Aorta (tissue), 5 donors: ENCODE measurements around the gene BRSK1. TPM values are rescaled to one million over a fixed set of nuclear protein-coding genes. Genes with fewer than 3 reads are reported as not detected.

Experiments used
- ATAC-seq: fragments of 200-7000 bp; cut with Tn5 transposase; one replicate; pipeline ENCODE4 v1.9.1; 2022; ENCODE audit warnings: moderate library complexity; ENCODE audit not compliant: low FRiP score
- DNase-seq, 2 donors: peaks; one replicate each; pipeline ENCODE4 v3.0.0-alpha.2; 2020
- H3K27ac ChIP-seq, 2 donors: one replicate each; pipeline ENCODE4 v1.5.1; 2013; ENCODE audit warnings: low read length in 2 of 2, mild to moderate bottlenecking in 2 of 2, moderate library complexity in 2 of 2, control low read depth in 1 of 2, inconsistent platforms in 1 of 2, low read depth in 1 of 2
- H3K27me3 ChIP-seq, 2 donors: one replicate each; pipeline ENCODE4 v1.6.1; 2013; ENCODE audit warnings: control low read depth in 1 of 2, low read length in 1 of 2, mild to moderate bottlenecking in 1 of 2, moderate library complexity in 1 of 2; ENCODE audit not compliant: insufficient read depth in 2 of 2, control insufficient read depth in 1 of 2
- H3K36me3 ChIP-seq, 2 donors: one replicate each; pipeline ENCODE4 v1.6.1; 2013; ENCODE audit warnings: control low read depth in 1 of 2, low read length in 1 of 2, mild to moderate bottlenecking in 1 of 2; ENCODE audit not compliant: insufficient read depth in 2 of 2, control insufficient read depth in 1 of 2
- H3K4me1 ChIP-seq, 2 donors: one replicate each; pipeline ENCODE4 v1.6.1; 2013; ENCODE audit warnings: low read length in 2 of 2, control low read depth in 1 of 2, mild to moderate bottlenecking in 1 of 2, moderate library complexity in 1 of 2; ENCODE audit not compliant: insufficient read depth in 2 of 2, control insufficient read depth in 1 of 2
- H3K4me3 ChIP-seq, 2 donors: one replicate each; pipeline ENCODE4 v1.5.1; 2013; ENCODE audit warnings: low read length in 2 of 2, control low read depth in 1 of 2, mild to moderate bottlenecking in 1 of 2
- H3K9me3 ChIP-seq: one replicate; pipeline ENCODE4 v1.6.1; 2013; ENCODE audit warnings: mild to moderate bottlenecking, low read length; ENCODE audit not compliant: control insufficient read depth
- WGBS, 2 donors: extraction: QIAGEN DNeasy Blood & Tissue Kit; methylation state at CpG; one replicate each; pipeline ENCODE4 v1.1.7; 2013; 5-methylcytosine and 5-hydroxymethylcytosine counted together
- intact Hi-C, 2 donors: fragments of 100-400 bp; cut with DNase I; formaldehyde crosslinking; loops; one replicate each; pipeline versions ENCODE4 v1.14.2 to v1.15.0; 2022
- polyA plus RNA-seq, 2 donors: library from polyadenylated mRNA; stranded (reverse); fragments of 200-250 nt; gene quantifications; one replicate each; pipeline ENCODE4 v1.2.3, GENCODE V29; 2013
- total RNA-seq, 2 donors: library from RNA; stranded (reverse); fragmentation: NEBNext Ultra II Directional; extraction: Animal tissue kit (Norgen Biotek cat#: 25700); gene quantifications; one replicate each; pipeline ENCODE4 v1.2.1, GENCODE V29; 2021
- donor health status: healthy with polysubstance abuse.
- donor health status: Bipolar disorder and iron deficiency.
- donor health status: DM: no; HTN: no; CAD: no.
- donor health status: DM: no; HTN: no; CAD: no.
- donor health status: DM: yes; HTN: yes; CAD: no.

BRSK1 gene
- total and polyA plus RNA-seq, 4 donors: 4.8 to 25.1 (median 16.3) TPM

- DNase-seq (no peak), ATAC-seq (no peak)
- H3K27ac ChIP-seq: no peak overlapping the region
- WGBS, 2 donors: 98 to 99% methylated on average over 3 of the region's 3 CpGs
- H3K4me3 ChIP-seq: no peak overlapping the region
- peaks cover 0 to 2% of the 10 kb centered on the region in 2 donors for H3K36me3 ChIP-seq
- intact Hi-C loops: no loop called here
- H3K4me1 ChIP-seq: no peaks in the 10 kb centered on the region
- H3K9me3 ChIP-seq: no peaks in the 10 kb centered on the region
- H3K27me3 ChIP-seq: no peaks in the 10 kb centered on the region
Observed at GRCh38 chr19:55266404-55266803, 17.4 kb upstream of the BRSK1 start.

GRCh38 chr19:55266840-55267239, 17.0 kb upstream of the BRSK1 start:
- intact Hi-C loops: no loop called here
- Histone ChIP-seq H3K4me1 (no peaks in the 10 kb centered on the region), H3K36me3 (peaks cover 0 to 2% of the 10 kb centered on the region in 2 donors), H3K9me3 (no peaks in the 10 kb centered on the region), H3K27me3 (no peaks in the 10 kb centered on the region), H3K27ac (no peak overlapping the region), H3K4me3 (no peak overlapping the region)
- 96% methylated on average over 4 of the region's 4 CpGs for WGBS, 2 donors
- ATAC-seq (no peak), DNase-seq (no peak)

GRCh38 chr19:55269299-55269698, 14.5 kb upstream of the BRSK1 start:
- Histone ChIP-seq H3K4me3 (no peak overlapping the region), H3K36me3 (peaks cover 0 to 2% of the 10 kb centered on the region in 2 donors), H3K9me3 (no peaks in the 10 kb centered on the region), H3K27me3 (no peaks in the 10 kb centered on the region), H3K27ac (no peak overlapping the region), H3K4me1 (no peaks in the 10 kb centered on the region)
- ATAC-seq (no peak), DNase-seq (no peak)
- WGBS, 2 donors: 60 to 61% methylated on average over 8 of the region's 8 CpGs
- intact Hi-C loops: no loop called here

- no peak for ATAC-seq
- intact Hi-C loops: no loop called here
- Histone ChIP-seq H3K27ac (no peak overlapping the region), H3K4me3 (no peak overlapping the region), H3K27me3 (no peaks in the 10 kb centered on the region), H3K36me3 (peaks cover 0 to 2% of the 10 kb centered on the region in 2 donors), H3K4me1 (no peaks in the 10 kb centered on the region), H3K9me3 (no peaks in the 10 kb centered on the region)
- WGBS, 2 donors: 92 to 94% methylated on average over 25 of the region's 25 CpGs
- DNase-seq: no peak
Observed at GRCh38 chr19:55270172-55270942, 13.4 kb upstream of the BRSK1 start.

- peaks cover 0 to 2% of the 10 kb centered on the region in 2 donors for H3K36me3 ChIP-seq
- WGBS, 2 donors: 93% methylated on average over 18 of the region's 18 CpGs
- H3K9me3 ChIP-seq: no peaks in the 10 kb centered on the region
- no peaks in the 10 kb centered on the region for H3K27me3 ChIP-seq
- H3K4me1 ChIP-seq: no peaks in the 10 kb centered on the region
- no peak overlapping the region for H3K4me3 ChIP-seq
- DNase-seq: no peak
- no peak for ATAC-seq
- intact Hi-C loops: no loop called here
- no peak overlapping the region for H3K27ac ChIP-seq
Observed at GRCh38 chr19:55272142-55272541, 11.7 kb upstream of the BRSK1 start.

GRCh38 chr19:55273978-55274707, 9.7 kb upstream of the BRSK1 start:
- 93 to 95% methylated on average over 36 of the region's 36 CpGs for WGBS, 2 donors
- intact Hi-C loops: no loop called here
- no peaks in the 10 kb centered on the region for H3K9me3 ChIP-seq
- no peak overlapping the region for H3K27ac ChIP-seq
- no peaks in the 10 kb centered on the region for H3K4me1 ChIP-seq
- H3K4me3 ChIP-seq: no peak overlapping the region
- peaks cover 0 to 2% of the 10 kb centered on the region in 2 donors for H3K36me3 ChIP-seq
- no peak for ATAC-seq
- DNase-seq: no peak
- H3K27me3 ChIP-seq: no peaks in the 10 kb centered on the region

- no peaks in the 10 kb centered on the region for H3K36me3 ChIP-seq
- H3K27ac ChIP-seq: no peak overlapping the region
- H3K4me1 ChIP-seq: no peaks in the 10 kb centered on the region
- intact Hi-C loops: no loop called here
- ATAC-seq: no peak
- 81% methylated on average over 17 of the region's 17 CpGs for WGBS, 2 donors
- H3K9me3 ChIP-seq: no peaks in the 10 kb centered on the region
- H3K27me3 ChIP-seq: no peaks in the 10 kb centered on the region
- DNase-seq: no peak
- no peak overlapping the region for H3K4me3 ChIP-seq
Observed at GRCh38 chr19:55275851-55276719, 7.7 kb upstream of the BRSK1 start.

GRCh38 chr19:55276720-55277430, 6.9 kb upstream of the BRSK1 start:
- no peak for DNase-seq
- H3K27me3 ChIP-seq: no peaks in the 10 kb centered on the region
- WGBS, 2 donors: 91 to 93% methylated on average over 15 of the region's 15 CpGs
- no peak overlapping the region for H3K27ac ChIP-seq
- intact Hi-C loops: no loop called here
- no peaks in the 10 kb centered on the region for H3K9me3 ChIP-seq
- ATAC-seq: no peak
- no peaks in the 10 kb centered on the region for H3K36me3 ChIP-seq
- H3K4me1 ChIP-seq: no peaks in the 10 kb centered on the region
- H3K4me3 ChIP-seq: no peak overlapping the region
